D721Med (cell line): ENCODE results near the gene TENM4.

Source experiments
- DNase-seq: peaks from one replicate; pipeline ENCODE4 v3.0.0; 2011; ENCODE audit warnings: low spot score; ENCODE audit not compliant: insufficient read length
- FAIRE-seq: peaks from 2 replicates; lab custom pipeline; 2011; peaks lifted over from hg19 to GRCh38; lab: Jason Lieb, UNC
- TF ChIP-seq, protein P1 (sequence below): IDR thresholded peaks from 2 replicates; pipeline ENCODE4 v1.5.1; 2012; ENCODE audit warnings: mild to moderate bottlenecking, control low read depth; ENCODE audit not compliant: insufficient read depth; ENCODE audit errors: missing control alignments

TENM4 gene

DNA sequence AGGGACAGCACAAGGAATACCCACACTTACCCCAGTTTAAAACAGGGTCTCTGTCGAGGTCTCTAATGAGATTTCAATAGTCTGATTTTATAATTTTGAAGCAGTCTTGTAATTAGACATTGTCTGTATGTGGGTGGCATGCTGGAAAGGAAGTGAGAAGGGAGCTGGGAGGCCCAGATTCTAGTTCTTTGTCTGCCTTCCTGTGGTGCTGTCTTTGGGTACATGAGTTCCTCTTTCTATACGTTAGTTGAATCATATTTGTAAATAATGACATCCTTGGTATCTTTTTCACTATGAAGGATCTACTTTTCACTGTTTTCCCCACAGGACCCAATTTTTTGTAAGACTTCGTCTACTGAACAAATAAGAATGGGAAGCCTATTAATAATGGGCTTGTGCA is 42.0 kb upstream of the TENM4 start:
- FAIRE-seq, result no peak
- TF ChIP-seq, protein P1, sequence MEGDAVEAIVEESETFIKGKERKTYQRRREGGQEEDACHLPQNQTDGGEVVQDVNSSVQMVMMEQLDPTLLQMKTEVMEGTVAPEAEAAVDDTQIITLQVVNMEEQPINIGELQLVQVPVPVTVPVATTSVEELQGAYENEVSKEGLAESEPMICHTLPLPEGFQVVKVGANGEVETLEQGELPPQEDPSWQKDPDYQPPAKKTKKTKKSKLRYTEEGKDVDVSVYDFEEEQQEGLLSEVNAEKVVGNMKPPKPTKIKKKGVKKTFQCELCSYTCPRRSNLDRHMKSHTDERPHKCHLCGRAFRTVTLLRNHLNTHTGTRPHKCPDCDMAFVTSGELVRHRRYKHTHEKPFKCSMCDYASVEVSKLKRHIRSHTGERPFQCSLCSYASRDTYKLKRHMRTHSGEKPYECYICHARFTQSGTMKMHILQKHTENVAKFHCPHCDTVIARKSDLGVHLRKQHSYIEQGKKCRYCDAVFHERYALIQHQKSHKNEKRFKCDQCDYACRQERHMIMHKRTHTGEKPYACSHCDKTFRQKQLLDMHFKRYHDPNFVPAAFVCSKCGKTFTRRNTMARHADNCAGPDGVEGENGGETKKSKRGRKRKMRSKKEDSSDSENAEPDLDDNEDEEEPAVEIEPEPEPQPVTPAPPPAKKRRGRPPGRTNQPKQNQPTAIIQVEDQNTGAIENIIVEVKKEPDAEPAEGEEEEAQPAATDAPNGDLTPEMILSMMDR, result no peak
- DNase-seq, result no peak

DNA sequence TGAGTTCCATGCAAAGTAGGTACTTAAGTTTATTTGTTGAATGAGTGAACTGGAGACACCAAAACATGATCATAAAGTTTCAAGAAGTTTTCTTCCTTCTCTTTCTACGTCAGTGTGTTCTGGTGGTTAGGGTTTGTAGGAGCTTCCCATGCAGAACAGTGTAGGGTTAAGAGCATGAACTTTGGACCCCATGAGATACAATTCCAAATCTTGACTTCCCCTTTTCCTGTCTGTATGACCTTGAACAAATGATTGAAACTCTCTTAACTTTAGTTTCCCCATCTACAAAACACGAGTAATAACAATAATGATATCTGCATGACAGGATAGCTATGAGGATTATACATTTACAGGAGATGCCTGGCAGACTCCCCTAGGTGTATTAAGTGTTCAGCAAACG is 41.0 kb upstream of the TENM4 start:
- FAIRE-seq (no peak), DNase-seq (no peak)
- TF ChIP-seq, protein P1, result no peak

DNA sequence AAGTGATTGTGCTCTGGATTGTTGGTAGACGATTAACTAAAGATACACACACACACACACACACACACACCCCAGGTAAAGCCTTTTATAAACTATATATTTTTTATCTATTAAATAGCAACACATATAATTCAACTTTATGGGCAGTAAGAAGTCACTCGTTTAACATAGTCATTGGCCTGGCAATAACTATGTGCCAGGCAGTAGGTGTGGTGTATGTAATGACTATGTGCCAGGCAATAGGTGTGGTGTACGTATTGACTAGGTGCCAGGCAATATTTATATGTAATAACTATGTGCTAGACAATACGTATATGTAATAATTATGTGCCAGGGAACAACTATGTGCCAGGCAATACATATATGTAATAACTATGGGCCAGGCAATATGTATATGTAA is 40.0 kb upstream of the TENM4 start:
- TF ChIP-seq, protein P1, result no peak
- FAIRE-seq (no peak), DNase-seq (no peak)

DNA sequence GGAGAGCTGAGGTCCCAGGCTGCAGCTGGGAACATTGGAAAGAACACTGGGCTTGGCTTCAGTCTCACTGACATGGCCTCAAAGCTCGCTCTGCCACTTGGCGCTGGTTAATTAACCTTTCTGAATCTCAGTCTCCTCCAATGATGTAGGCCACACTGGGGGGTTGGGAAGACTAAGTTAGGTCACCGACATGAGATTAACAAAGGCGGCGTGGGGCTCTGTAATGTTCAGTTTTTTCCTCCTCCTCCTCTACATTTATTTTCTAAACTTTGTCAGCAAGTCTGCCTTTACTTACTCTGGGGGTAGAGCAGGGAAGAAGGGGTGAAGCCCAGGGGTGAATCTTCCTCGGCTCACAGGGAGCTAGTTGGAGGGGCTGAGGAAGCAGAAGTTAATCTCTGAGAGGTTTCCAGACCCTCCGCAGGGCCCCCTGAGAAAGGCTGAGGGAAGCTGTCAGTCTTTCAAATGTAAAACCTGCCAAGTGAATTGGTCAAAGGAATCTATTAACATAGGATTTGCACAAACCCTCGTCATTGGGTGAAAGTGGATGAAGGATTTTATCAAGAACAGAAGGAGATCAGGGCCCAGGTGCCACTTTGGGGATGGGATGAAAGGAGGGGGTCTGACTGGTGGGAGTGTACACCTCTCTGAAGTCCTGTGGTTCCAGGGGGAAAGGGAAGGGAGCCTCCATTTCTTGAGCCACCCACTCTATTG is 32.1 kb upstream of the TENM4 start:
- no peak for DNase-seq
- TF ChIP-seq, protein P1, result no peak
- FAIRE-seq, result no peak

DNA sequence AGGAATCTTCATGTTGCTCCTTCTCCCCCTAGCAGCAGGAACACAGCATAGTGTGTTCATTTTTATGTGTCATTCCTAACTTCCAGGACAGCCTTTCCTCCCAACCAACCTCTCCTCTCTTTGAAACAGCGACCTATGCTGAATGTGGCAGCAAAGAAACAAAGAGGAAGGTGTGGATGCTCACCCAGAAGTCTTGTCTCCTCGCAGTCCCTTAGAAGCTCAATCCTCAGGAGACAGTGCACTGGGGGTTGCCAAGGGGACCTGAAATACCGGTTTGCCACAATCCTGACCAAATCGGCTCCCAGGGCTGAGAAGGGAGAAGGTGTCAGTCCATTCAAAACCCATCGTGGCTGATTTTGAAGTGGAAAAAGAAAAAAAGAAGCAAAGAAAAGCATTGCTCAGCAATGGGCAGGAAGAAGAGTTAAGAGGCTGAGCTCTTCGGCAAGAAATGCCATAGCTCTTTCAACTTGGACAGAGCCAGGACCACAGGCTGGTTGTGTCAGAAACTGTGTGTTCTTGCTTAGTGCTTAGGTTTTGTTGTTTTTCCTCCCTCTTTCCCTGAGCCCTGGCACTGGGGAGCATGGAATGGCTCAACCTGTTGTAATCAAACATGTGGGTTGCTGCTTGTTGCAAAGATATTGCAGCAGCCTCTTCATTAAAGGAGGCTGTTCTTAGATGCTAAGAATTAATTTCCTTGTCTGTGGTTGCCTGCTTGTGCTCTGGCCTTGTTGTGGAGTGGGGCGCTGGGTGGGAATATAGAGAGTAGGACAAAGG is 30.4 kb upstream of the TENM4 start:
- no peak for FAIRE-seq
- TF ChIP-seq, protein P1, result no peak
- DNase-seq, result no peak

DNA sequence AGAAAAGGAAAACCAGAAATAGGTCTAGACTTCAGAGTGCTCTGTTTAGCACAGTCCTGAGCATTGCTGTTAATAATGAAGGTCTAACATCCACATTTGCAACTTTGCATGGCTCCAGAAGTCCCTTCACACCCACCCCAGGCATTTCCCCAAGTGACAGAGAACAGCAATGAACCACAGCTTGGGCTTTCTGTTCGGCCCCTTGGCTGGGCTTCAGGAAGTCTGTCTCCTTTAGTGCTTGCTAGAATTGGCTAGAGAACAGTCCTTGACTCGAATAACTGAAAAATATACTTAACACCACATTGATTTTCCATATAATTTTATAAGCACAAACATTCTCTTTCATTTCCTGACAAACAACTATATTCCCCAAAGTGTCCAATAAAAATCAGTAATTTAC is 29.3 kb upstream of the TENM4 start:
- FAIRE-seq (no peak), DNase-seq (no peak)
- TF ChIP-seq, protein P1, result no peak

DNA sequence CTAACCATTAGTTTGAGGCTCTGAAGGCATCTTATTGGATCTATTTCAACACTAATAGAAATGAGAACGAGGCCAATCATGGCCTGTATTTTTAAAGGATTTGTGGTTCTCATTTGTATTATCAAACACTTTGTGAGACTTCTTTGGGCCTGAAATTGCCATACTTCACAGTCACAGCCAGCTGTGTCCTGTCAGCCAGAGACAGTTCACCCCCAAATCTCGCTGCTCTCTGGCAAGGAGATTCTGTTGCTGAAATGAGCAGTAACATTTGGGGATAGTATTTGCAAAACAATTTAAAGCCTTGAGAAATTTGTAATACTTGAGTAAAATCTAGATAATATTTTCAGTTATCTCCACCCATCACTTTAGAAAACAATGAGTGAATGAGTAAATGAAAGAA is 26.9 kb upstream of the TENM4 start:
- DNase-seq, result no peak

More for the DNA sequence above, 26.9 kb upstream of the TENM4 start:
- FAIRE-seq, result no peak
- TF ChIP-seq, protein P1, result no peak
